H9 (cell line): Measurements from ENCODE around the gene SORCS2. TPM values are rescaled to one million over a fixed set of nuclear protein-coding genes. Genes with fewer than 3 reads are reported as not detected.

Experiments
- DNase-seq: peaks from one replicate; pipeline ENCODE4 v3.0.0-alpha.2; 2017
- H2AFZ ChIP-seq: one replicate; pipeline ENCODE4 v1.6.1; 2013; ENCODE audit warnings: mild to moderate bottlenecking, low read length, control low read depth, moderate library complexity
- H2AK5ac ChIP-seq: 2 replicates; pipeline ENCODE4 v1.6.1; 2013; ENCODE audit warnings: low read length, control low read depth, mixed read lengths; ENCODE audit not compliant: insufficient read length
- H2BK120ac ChIP-seq: one replicate; pipeline ENCODE4 v1.6.1; 2013; ENCODE audit warnings: low read depth, mild to moderate bottlenecking, low read length, control low read depth, inconsistent platforms; ENCODE audit not compliant: poor library complexity, severe bottlenecking
- H2BK12ac ChIP-seq: 2 replicates; pipeline ENCODE4 v1.6.1; 2013; ENCODE audit warnings: low read length, control low read depth, mixed read lengths, low read depth; ENCODE audit not compliant: insufficient read length
- H2BK15ac ChIP-seq: 2 replicates; pipeline ENCODE4 v1.6.1; 2013; ENCODE audit warnings: low read depth, low read length, control low read depth
- H2BK20ac ChIP-seq: one replicate; pipeline ENCODE4 v1.6.1; 2013; ENCODE audit warnings: low read depth, mild to moderate bottlenecking, low read length, control low read depth, inconsistent platforms; ENCODE audit not compliant: poor library complexity, severe bottlenecking
- H2BK5ac ChIP-seq: 2 replicates; pipeline ENCODE4 v1.6.1; 2013; ENCODE audit warnings: low read length, control low read depth, mixed read lengths; ENCODE audit not compliant: insufficient read length
- H3K14ac ChIP-seq: 2 replicates; pipeline ENCODE4 v1.6.1; 2013; ENCODE audit warnings: low read length, control low read depth; ENCODE audit not compliant: insufficient read depth
- H3K18ac ChIP-seq: 2 replicates; pipeline ENCODE4 v1.6.1; 2013; ENCODE audit warnings: low read depth, mild to moderate bottlenecking, mixed read lengths, low read length, control low read depth; ENCODE audit not compliant: insufficient read length
- H3K23ac ChIP-seq: 2 replicates; pipeline ENCODE4 v1.6.1; 2013; ENCODE audit warnings: low read length, control low read depth, mixed read lengths, low read depth; ENCODE audit not compliant: insufficient read length
- H3K23me2 ChIP-seq: 2 replicates; pipeline ENCODE4 v1.6.1; 2013; ENCODE audit warnings: low read depth, mild to moderate bottlenecking, mixed read lengths, low read length, control low read depth; ENCODE audit not compliant: insufficient read length, poor library complexity, severe bottlenecking
- H3K27ac ChIP-seq: 2 replicates; pipeline ENCODE4 v1.5.1; 2013; ENCODE audit warnings: low read length, control low read depth, mixed read lengths, low read depth; ENCODE audit not compliant: insufficient read length
- H3K27me3 ChIP-seq: 2 replicates; pipeline ENCODE4 v1.6.1; 2013; ENCODE audit warnings: low read length, control low read depth, inconsistent platforms; ENCODE audit not compliant: insufficient read depth
- H3K4ac ChIP-seq: 2 replicates; pipeline ENCODE4 v1.6.1; 2013; ENCODE audit warnings: low read depth, mild to moderate bottlenecking, control low read depth, inconsistent platforms, low read length, moderate library complexity
- H3K4me1 ChIP-seq: 2 replicates; pipeline ENCODE4 v1.6.1; 2013; ENCODE audit warnings: low read length, control low read depth, inconsistent platforms; ENCODE audit not compliant: insufficient read depth
- H3K4me2 ChIP-seq: 2 replicates; pipeline ENCODE4 v1.6.1; 2013; ENCODE audit warnings: low read length, control low read depth, mixed read lengths; ENCODE audit not compliant: insufficient read length, insufficient read depth
- H3K56ac ChIP-seq: 2 replicates; pipeline ENCODE4 v1.6.1; 2013; ENCODE audit warnings: low read depth, mild to moderate bottlenecking, mixed read lengths, low read length, control low read depth; ENCODE audit not compliant: insufficient read length
- H3K79me1 ChIP-seq: 2 replicates; pipeline ENCODE4 v1.6.1; 2013; ENCODE audit warnings: low read depth, mild to moderate bottlenecking, moderate library complexity, low read length, control low read depth, inconsistent platforms; ENCODE audit not compliant: insufficient read depth, poor library complexity, severe bottlenecking
- H3K79me2 ChIP-seq: 2 replicates; pipeline ENCODE4 v1.6.1; 2013; ENCODE audit warnings: low read length, control low read depth, inconsistent platforms; ENCODE audit not compliant: insufficient read depth
- H3K9ac ChIP-seq: 2 replicates; pipeline ENCODE4 v1.6.1; 2013; ENCODE audit warnings: low read length, control low read depth, mixed read lengths; ENCODE audit not compliant: insufficient read length; ENCODE audit errors: extremely low read depth
- H3K9me3 ChIP-seq: one replicate; pipeline ENCODE4 v1.6.1; 2013; ENCODE audit warnings: low read depth, low read length, inconsistent platforms; ENCODE audit not compliant: control insufficient read depth
- H3T11ph ChIP-seq: one replicate; pipeline ENCODE4 v1.6.1; 2013; ENCODE audit warnings: mild to moderate bottlenecking, low read length, control low read depth, inconsistent platforms
- H4K20me1 ChIP-seq: one replicate; pipeline ENCODE4 v1.6.1; 2013; ENCODE audit not compliant: control insufficient read depth, insufficient read length, insufficient read depth
- H4K5ac ChIP-seq: 2 replicates; pipeline ENCODE4 v1.6.1; 2013; ENCODE audit warnings: low read depth, mild to moderate bottlenecking, mixed read lengths, low read length, control low read depth; ENCODE audit not compliant: insufficient read length
- H4K8ac ChIP-seq: replicated peaks from 2 replicates; pipeline ENCODE4 v1.6.1; 2013; ENCODE audit warnings: low read length, control low read depth, mixed read lengths, low read depth; ENCODE audit not compliant: insufficient read length
- H4K91ac ChIP-seq: 2 replicates; pipeline ENCODE4 v1.6.1; 2013; ENCODE audit warnings: low read depth, mild to moderate bottlenecking, moderate library complexity, mixed read lengths, low read length, control low read depth; ENCODE audit not compliant: insufficient read length
- H3K27ac Mint-ChIP-seq, 3 experiments: 2 replicates in 2 of 3; 3 replicates in 1 of 3; pipeline ENCODE4 v1.8.0; 2020 to 2021; ENCODE audit warnings: mixed read lengths in 3 of 3, mild to moderate bottlenecking in 1 of 3, moderate library complexity in 1 of 3
- H3K27me3 Mint-ChIP-seq: 2 replicates; pipeline ENCODE4 v1.8.0; 2021; ENCODE audit warnings: low read depth, mild to moderate bottlenecking, moderate library complexity, mixed read lengths
- H3K36me3 Mint-ChIP-seq, 3 experiments: 2 replicates in 2 of 3; 3 replicates in 1 of 3; pipeline ENCODE4 v1.8.0; 2020 to 2021; ENCODE audit warnings: low read depth in 3 of 3, mixed read lengths in 3 of 3; ENCODE audit not compliant: insufficient read depth in 1 of 3
- H3K4me1 Mint-ChIP-seq, 2 experiments: 2 replicates each; pipeline ENCODE4 v1.8.0; 2020; ENCODE audit warnings: mixed read lengths in 2 of 2
- H3K4me3 Mint-ChIP-seq, 2 experiments: 2 replicates in 1 of 2; 3 replicates in 1 of 2; pipeline ENCODE4 v1.8.0; 2020 to 2021; ENCODE audit warnings: mild to moderate bottlenecking in 2 of 2, mixed read lengths in 2 of 2, moderate library complexity in 1 of 2
- H3K9me3 Mint-ChIP-seq, 2 experiments: 2 replicates in 1 of 2; 3 replicates in 1 of 2; pipeline ENCODE4 v1.8.0; 2020; ENCODE audit warnings: mild to moderate bottlenecking in 2 of 2, mixed read lengths in 2 of 2, moderate library complexity in 1 of 2
- CTCF ChIP-seq: fragments of 200-600 bp; sonication (generic); conservative IDR thresholded peaks from 3 replicates; pipeline ENCODE4 v1.8.0; 2021; ENCODE audit warnings: antibody characterized with exemption, mild to moderate bottlenecking
- WGBS: extraction: QIAGEN DNeasy Blood & Tissue Kit; methylation state at CpG from one replicate; pipeline ENCODE4 v1.1.7; 2013; ENCODE audit warnings: missing lambda C conversion rate, low lambda C conversion rate, mixed read lengths; ENCODE audit not compliant: insufficient read length; ENCODE audit errors: extremely low coverage; 5-methylcytosine and 5-hydroxymethylcytosine counted together
- total RNA-seq: library from RNA; stranded (reverse); gene quantifications from 2 replicates; pipeline ENCODE4 v1.2.1, GENCODE V29; 2021

SORCS2 gene
- total RNA-seq, 1 experiment from 2014 or later = 0.57 TPM

DNA sequence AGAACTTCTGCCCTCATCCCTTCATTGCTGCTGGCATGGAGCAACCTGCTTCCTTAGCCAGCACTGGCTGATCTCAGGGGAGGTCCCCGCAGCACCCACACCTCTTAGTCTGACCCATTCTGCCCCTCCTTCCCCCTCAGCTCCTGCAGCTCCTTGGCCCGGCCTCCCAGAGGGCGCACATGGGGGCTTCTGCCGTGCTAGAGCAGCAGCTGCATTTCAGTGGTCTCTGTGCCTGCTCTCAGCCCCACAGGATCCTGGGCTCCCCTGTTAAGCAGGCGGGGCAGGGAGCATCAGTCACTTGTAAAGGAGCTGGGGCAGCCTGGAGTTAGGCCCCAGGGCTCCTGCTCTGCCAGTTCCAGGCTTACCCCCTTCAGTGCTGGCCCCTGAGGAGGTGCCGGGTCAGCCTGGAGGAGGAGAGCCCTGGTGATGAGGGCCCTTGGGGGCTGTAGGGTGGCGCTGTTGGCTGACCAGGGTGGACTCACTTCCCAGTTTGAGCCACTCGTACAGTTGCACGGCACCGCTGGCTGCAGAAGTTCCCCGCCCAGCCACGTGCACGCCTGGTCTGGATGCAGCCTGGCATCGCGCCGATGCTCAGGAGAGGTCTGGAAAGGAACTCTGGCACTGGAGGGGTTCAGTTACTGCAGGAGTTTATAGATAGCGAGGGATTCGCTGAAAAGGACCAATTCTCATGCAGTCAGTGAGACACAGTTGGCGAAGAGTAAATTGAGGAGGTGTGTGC is 327.5 kb downstream of the SORCS2 start:
- Mint-ChIP-seq H3K9me3 (no peaks in the 10 kb centered on the region), H3K36me3 (no peaks in the 10 kb centered on the region), H3K27me3 (peaks cover 18% of the 10 kb centered on the region), H3K4me3 (no peak overlapping the region), H3K27ac (no peak overlapping the region), H3K4me1 (peaks cover 0 to 30% of the 10 kb centered on the region in 2 experiments; a peak in 2 of 4 replicates)
- H2BK120ac ChIP-seq = no peak overlapping the region
- no peak overlapping the region for H3K18ac ChIP-seq
- H3K23me2 ChIP-seq = no peaks in the 10 kb centered on the region
- no peaks in the 10 kb centered on the region for H3K9me3 ChIP-seq
- no peaks in the 10 kb centered on the region for H3K79me1 ChIP-seq
- no peak overlapping the region for H4K91ac ChIP-seq
- H3K4me1 ChIP-seq = no peaks in the 10 kb centered on the region
- whole genome bisulfite sequencing = no CpG with 5 or more reads among the region's 19 CpGs
- H3K79me2 ChIP-seq = no peaks in the 10 kb centered on the region
- H2BK12ac ChIP-seq = no peak overlapping the region
- H2AK5ac ChIP-seq = no peak overlapping the region
- H3K4ac ChIP-seq = no peak overlapping the region
- no peak overlapping the region for H3K9ac ChIP-seq
- H3K14ac ChIP-seq = no peak overlapping the region; the same call in 1 of the 2 replicates
- no peak overlapping the region for H4K5ac ChIP-seq
- H2BK5ac ChIP-seq = no peak overlapping the region
- H2BK20ac ChIP-seq = no peak overlapping the region
- no peak for TF ChIP-seq CTCF
- H3K4me2 ChIP-seq = no peak overlapping the region
- no peak for DNase-seq
- no peak overlapping the region for H3T11ph ChIP-seq
- no peak overlapping the region for H3K27ac ChIP-seq
- no peak overlapping the region for H2AFZ ChIP-seq
- H4K8ac ChIP-seq = no peak overlapping the region
- H3K27me3 ChIP-seq = no peaks in the 10 kb centered on the region
- H2BK15ac ChIP-seq = no peak overlapping the region
- no peak overlapping the region for H3K56ac ChIP-seq
- H4K20me1 ChIP-seq = no peaks in the 10 kb centered on the region
- no peak overlapping the region for H3K23ac ChIP-seq
